NCI-H2107 (cell line): Measurements from ENCODE around the gene NCOA3.

Experiments used
- DNase-seq: peaks from one replicate; lab custom pipeline; 2025; lab: John Stamatoyannopoulos, UW

The NCOA3 gene

GRCh38 chr20:47667086-47667485, 165.4 kb downstream of the NCOA3 start:
- DNase-seq, result no peak

DNA sequence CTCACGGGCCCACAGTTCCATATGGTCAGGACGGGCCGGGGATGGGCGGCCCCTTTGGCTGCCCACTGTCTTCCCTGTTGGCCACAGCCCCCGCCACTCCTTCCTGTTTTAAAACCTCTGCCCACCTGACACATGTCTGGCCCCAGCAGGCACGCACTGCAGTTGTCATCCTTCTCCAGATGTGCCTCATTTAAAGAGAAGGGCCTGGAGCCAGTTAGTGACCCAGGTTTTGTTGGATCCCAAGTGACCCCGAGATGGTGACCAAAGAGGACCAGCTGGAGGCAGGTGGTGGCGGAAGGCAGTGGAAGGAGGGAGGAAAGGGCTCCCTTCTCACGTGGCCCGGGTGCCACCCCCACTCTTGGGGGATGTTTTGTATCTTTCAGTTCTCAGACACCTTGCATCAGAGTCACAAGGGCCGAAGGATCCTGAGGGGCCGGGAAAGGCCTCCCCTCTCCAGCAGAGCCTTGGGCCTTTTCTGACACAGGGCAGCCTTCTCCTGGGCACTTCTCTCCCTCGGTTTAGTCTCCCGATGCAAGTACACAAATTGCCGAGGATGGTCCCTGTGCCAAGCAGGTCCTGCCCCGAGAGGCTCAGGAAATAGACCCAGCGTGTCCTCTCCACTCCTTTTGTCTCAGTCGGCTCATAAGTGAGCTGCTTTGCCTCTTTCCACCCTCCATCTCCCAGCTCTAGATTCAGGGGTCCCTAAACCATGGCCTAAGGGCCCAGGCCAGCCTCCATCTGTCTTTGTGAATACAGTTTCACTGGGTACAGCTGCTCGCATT, 166.0 kb downstream of the NCOA3 start:
- no peak for DNase-seq

- no peak for DNase-seq
These were observed 166.8 kb downstream of the NCOA3 start for GRCh38 chr20:47668313-47669151.

DNA sequence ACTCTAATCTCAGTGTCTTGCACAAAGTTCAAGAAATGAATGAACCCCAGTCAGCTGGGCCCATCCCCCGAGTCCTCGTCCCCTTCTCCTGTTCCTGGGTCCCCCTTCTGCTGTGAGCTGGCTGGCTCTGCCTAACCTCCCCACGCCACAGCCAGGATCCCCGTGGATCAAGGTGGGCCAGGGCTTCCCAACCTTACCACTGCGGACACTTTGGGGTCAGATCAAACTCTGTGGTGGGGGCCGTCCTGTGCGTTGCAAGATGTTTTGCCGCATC, 167.4 kb downstream of the NCOA3 start:
- no peak for DNase-seq

DNA sequence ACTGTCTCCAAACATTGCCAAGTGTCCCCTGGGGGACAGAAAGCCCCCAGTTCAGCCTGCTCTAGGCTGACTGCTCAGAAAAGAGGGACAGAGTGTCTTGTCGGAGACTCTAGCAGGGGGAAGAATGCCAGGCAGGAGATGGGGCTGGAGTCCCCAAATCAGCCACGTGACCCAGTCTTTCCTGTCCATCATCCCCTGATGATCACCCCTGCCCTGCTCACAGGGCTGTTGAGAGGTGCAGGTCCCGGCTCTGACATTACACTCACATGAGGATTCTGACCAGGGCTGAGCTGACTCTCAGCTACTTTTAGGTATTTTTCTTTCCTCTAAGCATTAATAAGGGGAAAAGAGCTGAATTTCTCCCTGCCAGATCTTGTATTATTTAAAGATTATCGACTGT, 167.8 kb downstream of the NCOA3 start:
- no peak for DNase-seq

- DNase-seq, result no peak
These were observed 168.5 kb downstream of the NCOA3 start for GRCh38 chr20:47669927-47670890.

- DNase-seq, result no peak
These were observed 169.2 kb downstream of the NCOA3 start for GRCh38 chr20:47670913-47671312.

DNA sequence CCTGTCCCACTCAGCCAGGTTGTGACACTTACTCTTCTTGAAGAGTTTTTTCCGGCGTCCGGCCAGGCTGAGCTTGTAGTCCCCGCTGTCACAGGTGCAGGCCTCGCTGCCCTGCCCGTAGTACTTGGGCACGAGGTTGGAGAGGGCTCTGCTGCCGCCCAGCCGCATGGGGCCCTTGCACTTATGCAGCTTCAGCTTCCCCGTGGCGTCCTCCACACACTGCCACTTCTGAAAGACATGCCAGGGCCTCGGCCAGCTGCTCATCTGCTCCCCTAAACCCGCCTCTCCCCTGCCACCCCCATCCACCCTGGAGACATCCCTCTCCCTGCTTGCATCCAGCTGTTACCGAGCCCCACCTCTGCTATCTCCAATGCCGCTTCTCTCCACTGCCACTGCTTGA, 170.5 kb downstream of the NCOA3 start:
- DNase-seq, result no peak

DNA sequence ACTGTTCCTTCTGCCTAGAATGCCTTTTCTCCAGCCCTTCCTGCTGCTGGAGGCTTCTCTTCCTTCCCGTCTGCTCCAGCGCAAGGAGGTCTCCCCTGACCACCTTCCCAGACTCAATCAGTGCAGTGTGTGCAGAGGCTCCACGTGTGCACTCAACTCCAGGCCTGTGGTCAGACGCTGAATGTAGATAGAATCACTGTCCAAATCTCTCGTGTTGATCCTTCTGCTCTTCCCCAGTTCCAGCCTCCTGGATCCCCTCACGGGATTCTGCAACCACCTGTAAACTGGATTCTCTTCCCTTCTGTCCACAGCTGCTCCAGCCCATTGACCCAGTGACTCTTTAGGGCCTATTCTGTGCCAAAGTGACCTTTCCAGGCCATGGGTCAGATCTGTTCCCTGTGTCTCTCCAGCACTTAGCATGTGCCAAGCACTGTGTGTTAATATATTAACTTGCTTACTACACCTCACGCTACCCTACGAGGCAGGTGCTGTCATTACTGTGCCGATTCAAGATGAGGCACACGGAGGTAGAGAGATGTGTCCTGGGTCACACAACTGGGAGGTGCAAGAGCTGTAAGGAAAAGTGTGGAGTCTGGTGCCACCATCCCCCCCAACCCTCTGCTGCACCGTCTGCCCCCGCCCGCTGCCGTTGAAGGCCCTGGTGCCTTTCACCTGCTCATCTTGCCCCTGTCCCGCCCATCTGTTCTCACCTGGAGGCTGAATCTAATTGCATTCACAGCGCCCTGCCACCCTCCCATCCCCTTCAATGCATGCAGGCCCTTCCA, 171.4 kb downstream of the NCOA3 start:
- DNase-seq, result no peak

DNA sequence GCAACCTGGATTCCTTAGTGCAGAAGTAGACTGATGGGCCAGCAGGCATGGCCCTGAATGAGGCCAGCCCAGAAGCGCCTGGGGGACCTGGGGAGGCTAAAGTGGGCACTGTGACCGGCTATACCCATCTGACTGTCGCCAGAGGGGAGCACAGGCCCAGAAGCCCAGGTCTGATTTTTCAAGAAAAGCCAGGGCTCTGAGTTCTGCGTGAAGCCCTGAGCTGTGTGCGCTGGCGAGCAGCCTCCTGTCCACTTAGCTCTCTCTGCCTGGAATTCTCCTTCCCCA, 171.9 kb downstream of the NCOA3 start:
- DNase-seq, result no peak

GRCh38 chr20:47674145-47674544, 172.5 kb downstream of the NCOA3 start:
- no peak for DNase-seq

GRCh38 chr20:47674686-47675085, 173.0 kb downstream of the NCOA3 start:
- no peak for DNase-seq

DNA sequence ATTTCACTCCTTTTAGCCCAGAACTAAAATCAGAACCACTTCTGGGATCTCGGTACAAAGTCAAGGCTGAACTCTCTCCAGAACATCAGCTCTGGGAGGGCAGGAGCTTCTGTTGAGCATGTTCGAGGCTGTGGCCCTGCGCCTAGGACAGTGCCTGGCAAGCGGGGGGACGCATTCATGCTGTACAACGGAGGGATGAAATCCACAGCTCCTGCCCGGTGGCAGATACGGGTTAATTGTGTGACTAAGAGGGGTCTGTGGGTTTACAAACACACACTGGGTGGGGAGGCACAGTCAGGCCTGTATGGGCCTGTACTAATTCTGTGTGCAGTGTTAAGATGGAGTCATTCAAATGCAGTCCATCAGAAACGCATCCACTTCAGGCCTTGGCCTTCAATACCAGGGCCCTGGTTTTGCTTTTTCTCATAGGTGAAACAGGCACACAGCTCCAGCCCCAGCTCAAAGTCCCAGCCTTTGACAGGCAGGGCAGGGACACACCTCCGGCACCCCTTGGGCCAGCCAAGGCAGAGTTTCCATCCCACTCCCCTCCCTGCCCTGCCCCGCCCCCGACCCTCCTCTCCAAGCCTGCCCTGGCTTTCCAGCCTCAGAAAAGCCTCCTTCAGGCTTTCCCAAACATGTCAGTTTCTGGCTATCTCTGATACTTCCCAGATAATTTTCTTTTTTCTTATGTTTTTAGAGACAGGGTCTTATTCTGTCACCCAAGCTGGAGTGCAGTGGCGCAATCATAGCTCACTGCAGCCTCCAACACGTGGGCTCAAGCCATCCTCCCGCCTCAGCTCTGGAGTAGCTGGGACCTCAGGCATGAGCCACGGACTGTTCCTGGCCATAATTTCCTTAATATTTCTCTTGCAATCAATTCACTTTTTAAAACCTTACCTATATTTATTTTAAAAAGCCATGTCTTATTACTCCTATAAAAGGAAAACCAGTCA, 173.8 kb downstream of the NCOA3 start:
- DNase-seq, result no peak

DNA sequence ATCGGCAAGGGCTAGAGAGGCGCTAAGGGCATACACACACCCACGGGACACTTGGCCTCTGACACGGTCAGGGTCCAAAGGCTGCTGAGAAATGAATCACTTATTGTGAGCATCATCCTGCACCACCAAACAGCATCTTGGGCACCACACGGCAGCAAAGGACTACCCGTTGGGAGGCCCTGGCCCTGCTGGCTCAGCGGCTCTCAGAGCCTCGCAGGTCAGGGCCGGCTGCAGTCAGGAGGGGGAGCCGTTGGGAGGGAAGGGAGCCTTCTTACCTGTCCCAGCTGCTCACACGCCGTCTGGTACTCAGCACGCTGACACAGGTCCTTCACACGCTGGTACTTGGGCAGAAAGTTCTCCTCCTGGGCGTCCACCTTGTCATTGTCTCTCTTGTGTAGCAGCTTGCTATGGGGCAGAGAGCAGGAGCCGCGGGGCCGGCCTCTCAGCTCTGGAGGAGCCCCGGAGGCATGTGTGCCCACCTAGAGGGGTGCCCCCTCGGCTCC, 174.6 kb downstream of the NCOA3 start:
- DNase-seq, result no peak

- no peak for DNase-seq
These were observed 175.4 kb downstream of the NCOA3 start for GRCh38 chr20:47676912-47677634.

GRCh38 chr20:47677635-47678453, 176.2 kb downstream of the NCOA3 start:
- peak; percentile 20 for DNase-seq

DNA sequence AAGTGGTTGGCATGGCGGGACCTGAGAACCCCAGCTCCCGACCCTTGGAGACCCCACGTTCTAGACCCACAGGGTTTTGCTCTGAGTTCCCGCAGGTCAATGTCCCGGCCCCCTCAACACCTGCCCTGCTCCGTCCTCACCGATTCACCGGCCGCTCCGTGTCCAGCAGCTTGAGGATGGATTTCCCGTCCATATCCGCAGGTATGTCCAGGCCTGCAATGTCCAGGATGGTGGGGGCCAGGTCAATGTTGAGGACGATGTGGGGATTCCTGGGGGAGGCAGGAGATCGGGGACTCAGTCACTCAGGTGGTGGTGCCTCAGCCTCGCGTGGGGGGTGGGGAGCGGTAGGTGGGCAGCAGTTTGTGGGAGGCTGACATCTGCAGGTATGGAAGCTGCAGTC, 176.8 kb downstream of the NCOA3 start:
- no peak for DNase-seq

DNA sequence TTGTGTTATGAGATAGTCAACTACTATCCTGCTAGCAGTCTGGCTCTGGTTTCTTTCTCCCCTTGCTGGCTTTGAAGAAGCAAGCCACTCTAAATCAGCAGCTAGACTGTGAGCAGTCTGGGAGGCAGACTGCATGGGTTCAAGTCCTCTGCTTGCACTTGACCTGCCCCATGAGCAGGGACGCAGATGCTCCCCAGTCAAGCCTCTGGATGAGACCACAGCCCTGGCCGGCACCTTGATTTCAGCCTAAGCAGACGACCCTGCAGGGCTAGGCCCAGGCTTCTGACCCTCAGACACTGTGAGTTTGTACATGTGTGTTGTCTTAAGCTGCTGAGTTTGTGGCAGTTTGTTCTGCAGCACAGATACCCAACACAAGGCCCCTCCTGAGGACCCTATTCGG, 177.8 kb downstream of the NCOA3 start:
- no peak for DNase-seq
